Measurements from ENCODE around the gene GDAP2. TPM values are rescaled to one million over a fixed set of nuclear protein-coding genes. Genes with fewer than 3 reads are reported as not detected.

Gene GDAP2
- total RNA-seq, 1 donor from 2014 or later, result 18.8 TPM

- no peak for DNase-seq
- intact Hi-C loops (cut with micrococcal nuclease), result no loop called here
- no peaks in the 10 kb centered on the region for H3K36me3 ChIP-seq
- TF ChIP-seq CTCF (IDR thresholded peaks at IDR 0.05; ENCODE audit: borderline replicate concordance), result no peak
- peaks cover 13% of the 10 kb centered on the region for H3K4me1 ChIP-seq
- H3K9me3 ChIP-seq (replicated peaks), result no peaks in the 10 kb centered on the region
- no peaks in the 10 kb centered on the region for H3K27me3 ChIP-seq (ENCODE audit: low read depth)
- peak overlapping the region; percentile 25 for H3K27ac ChIP-seq (replicated peaks)
- H3K4me3 ChIP-seq, result no peak overlapping the region
Observed at GRCh38 chr1:117814856-117815797, 114.3 kb downstream of the GDAP2 start.

Other genes with a start within 250 kb of the GDAP2 start
- gene WDR3, start 118 bp upstream of the GDAP2 start, total RNA-seq, result 10.8 TPM